ENCODE data around the gene LRRC59.

LRRC59 gene

GRCh38 chr17:50364715-50365114, 32.6 kb downstream of the LRRC59 start:
- Mint-ChIP-seq H3K9me3 (no peaks in the 10 kb centered on the region), H3K27ac (peak overlapping the region; percentile 88), H3K4me1 (peaks cover 42% of the 10 kb centered on the region), H3K36me3 (ENCODE audit: low read depth) (peaks cover 23% of the 10 kb centered on the region), H3K4me3 (no peak overlapping the region), H3K27me3 (ENCODE audit: low read depth, poor library complexity) (peaks cover 3% of the 10 kb centered on the region)
- peak; percentile 18 for DNase-seq
- TF ChIP-seq, protein P1, sequence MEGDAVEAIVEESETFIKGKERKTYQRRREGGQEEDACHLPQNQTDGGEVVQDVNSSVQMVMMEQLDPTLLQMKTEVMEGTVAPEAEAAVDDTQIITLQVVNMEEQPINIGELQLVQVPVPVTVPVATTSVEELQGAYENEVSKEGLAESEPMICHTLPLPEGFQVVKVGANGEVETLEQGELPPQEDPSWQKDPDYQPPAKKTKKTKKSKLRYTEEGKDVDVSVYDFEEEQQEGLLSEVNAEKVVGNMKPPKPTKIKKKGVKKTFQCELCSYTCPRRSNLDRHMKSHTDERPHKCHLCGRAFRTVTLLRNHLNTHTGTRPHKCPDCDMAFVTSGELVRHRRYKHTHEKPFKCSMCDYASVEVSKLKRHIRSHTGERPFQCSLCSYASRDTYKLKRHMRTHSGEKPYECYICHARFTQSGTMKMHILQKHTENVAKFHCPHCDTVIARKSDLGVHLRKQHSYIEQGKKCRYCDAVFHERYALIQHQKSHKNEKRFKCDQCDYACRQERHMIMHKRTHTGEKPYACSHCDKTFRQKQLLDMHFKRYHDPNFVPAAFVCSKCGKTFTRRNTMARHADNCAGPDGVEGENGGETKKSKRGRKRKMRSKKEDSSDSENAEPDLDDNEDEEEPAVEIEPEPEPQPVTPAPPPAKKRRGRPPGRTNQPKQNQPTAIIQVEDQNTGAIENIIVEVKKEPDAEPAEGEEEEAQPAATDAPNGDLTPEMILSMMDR (IDR thresholded peaks at IDR 0.05), result no peak

GRCh38 chr17:50364061-50364458, 33.3 kb downstream of the LRRC59 start:
- Mint-ChIP-seq H3K9me3 (no peaks in the 10 kb centered on the region), H3K27me3 (ENCODE audit: low read depth, poor library complexity) (peaks cover 3% of the 10 kb centered on the region), H3K4me1 (peaks cover 42% of the 10 kb centered on the region), H3K27ac (peak overlapping the region; percentile 75), H3K36me3 (ENCODE audit: low read depth) (peaks cover 19% of the 10 kb centered on the region), H3K4me3 (no peak overlapping the region)
- TF ChIP-seq, protein P1 (IDR thresholded peaks at IDR 0.05), result no peak
- DNase-seq, result no peak

GRCh38 chr17:50363217-50364060, 33.9 kb downstream of the LRRC59 start:
- H3K36me3 Mint-ChIP-seq (ENCODE audit: low read depth), result peaks cover 19% of the 10 kb centered on the region
- no peak overlapping the region for H3K4me3 Mint-ChIP-seq
- H3K27ac Mint-ChIP-seq, result peak overlapping the region; percentile 75
- no peaks in the 10 kb centered on the region for H3K9me3 Mint-ChIP-seq
- H3K27me3 Mint-ChIP-seq (ENCODE audit: low read depth, poor library complexity), result peaks cover 3% of the 10 kb centered on the region
- DNase-seq, result peak; percentile 65
- TF ChIP-seq, protein P1 (IDR thresholded peaks at IDR 0.05), result no peak
- peaks cover 42% of the 10 kb centered on the region for H3K4me1 Mint-ChIP-seq

DNA sequence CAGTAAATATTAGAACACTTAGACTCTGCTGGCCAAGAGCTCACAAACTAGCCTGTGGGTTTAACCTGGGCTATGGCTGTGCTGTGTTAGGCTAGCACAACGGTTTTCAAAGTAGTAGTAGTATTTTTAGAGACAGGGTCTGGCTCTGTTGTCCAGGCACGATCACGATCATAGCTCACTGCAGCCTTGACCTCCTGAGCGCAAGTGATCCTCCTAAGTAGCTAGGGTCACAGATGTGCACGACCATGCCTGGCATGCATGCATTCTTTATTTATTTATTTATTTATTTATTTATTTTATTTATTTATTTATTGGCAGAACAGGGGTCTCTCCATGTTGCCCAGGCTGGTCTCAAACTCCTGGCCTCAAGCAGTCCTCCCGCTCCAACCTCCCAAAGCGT, 34.7 kb downstream of the LRRC59 start:
- no peaks in the 10 kb centered on the region for H3K9me3 Mint-ChIP-seq
- TF ChIP-seq, protein P1 (IDR thresholded peaks at IDR 0.05), result no peak
- no peaks in the 10 kb centered on the region for H3K27me3 Mint-ChIP-seq (ENCODE audit: low read depth, poor library complexity)
- no peak for DNase-seq
- peaks cover 42% of the 10 kb centered on the region for H3K4me1 Mint-ChIP-seq
- H3K36me3 Mint-ChIP-seq (ENCODE audit: low read depth), result peaks cover 19% of the 10 kb centered on the region
- H3K4me3 Mint-ChIP-seq, result no peak overlapping the region
- no peak overlapping the region for H3K27ac Mint-ChIP-seq

DNA sequence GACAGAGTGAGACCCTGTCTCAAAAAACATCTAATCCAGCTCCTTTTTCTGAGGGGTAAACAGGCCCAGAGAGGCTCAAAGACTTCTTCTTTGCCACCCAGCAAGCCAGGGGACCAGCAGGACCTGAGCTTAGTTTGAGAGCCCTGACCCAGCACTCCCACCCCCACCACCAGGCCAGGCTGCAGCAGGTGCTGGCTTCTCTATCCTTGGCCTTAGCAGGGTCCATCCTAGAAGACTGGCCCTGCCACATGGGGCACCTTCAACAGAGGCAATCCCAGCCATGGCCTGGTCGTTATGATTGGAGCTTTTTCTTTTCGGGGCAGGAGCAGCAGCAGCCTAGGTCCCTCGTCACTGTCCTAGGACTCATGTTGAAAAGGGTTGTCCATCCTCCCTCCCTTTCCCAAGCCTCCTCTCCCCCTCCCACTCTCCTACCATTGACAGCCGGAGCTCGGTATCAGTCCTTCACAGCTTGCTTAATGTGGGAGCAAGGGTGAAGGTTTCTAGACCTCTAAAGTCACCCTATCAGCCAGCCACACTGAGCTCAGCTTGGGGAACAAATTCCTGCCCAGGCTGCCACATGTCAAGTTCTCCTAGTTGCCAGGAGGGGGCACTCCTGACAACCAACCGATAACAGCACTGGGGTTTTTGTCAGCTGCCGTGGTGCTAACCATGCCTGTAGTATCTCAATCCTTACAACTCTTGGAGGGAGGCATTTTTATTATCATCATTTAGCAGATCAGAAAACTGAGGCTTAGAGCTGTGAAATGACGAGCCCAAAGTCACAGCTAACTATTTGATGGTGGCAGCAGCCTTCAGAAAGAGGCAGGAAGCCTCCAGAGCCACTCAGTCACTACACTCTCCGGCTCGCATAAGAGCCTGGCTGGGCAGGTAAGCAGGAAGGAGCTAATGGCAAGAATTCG, 35.5 kb downstream of the LRRC59 start:
- TF ChIP-seq, protein P1 (IDR thresholded peaks at IDR 0.05), result peak; percentile 66
- peak; percentile 52 for DNase-seq
- Mint-ChIP-seq H3K4me3 (no peak overlapping the region), H3K27me3 (ENCODE audit: low read depth, poor library complexity) (no peaks in the 10 kb centered on the region), H3K36me3 (ENCODE audit: low read depth) (peaks cover 17% of the 10 kb centered on the region), H3K9me3 (no peaks in the 10 kb centered on the region), H3K4me1 (peaks cover 42% of the 10 kb centered on the region), H3K27ac (peak overlapping the region; percentile 71)

Data from nephron progenitor cell (in vitro differentiated cells).